ENCODE results near the gene SLC1A6.

GRCh38 chr19:14950421-14950820 lies 29.2 kb downstream of the SLC1A6 start:
- TF ChIP-seq TOE1 (IDR thresholded peaks at IDR 0.05; ENCODE audit: borderline replicate concordance), result no peak
- TF ChIP-seq TOE1 (CRISPR knock-in tag; IDR thresholded peaks at IDR 0.05; ENCODE audit: borderline replicate concordance, low read depth), result no peak
- no peak for TF ChIP-seq BHLHE40 (IDR thresholded peaks at IDR 0.05; ENCODE audit: low read length)
- TF ChIP-seq REST (IDR thresholded peaks at IDR 0.05; ENCODE audit: borderline replicate concordance), result no peak
- TF ChIP-seq REST (CRISPR knock-in tag; IDR thresholded peaks at IDR 0.05; ENCODE audit: low read depth), result no peak
- TF ChIP-seq MNT (conservative IDR thresholded peaks at IDR 0.05), result no peak
- TF ChIP-seq BRCA1 (IDR thresholded peaks at IDR 0.05), result no peak
- TF ChIP-seq BRCA1 (CRISPR knock-in tag; IDR thresholded peaks at IDR 0.05), result no peak
- no peak for TF ChIP-seq ZNF655 (CRISPR knock-in tag; IDR thresholded peaks at IDR 0.05)
- TF ChIP-seq CHCHD3 (CRISPR knock-in tag; IDR thresholded peaks at IDR 0.05), result no peak
- TF ChIP-seq CHD1 (IDR thresholded peaks at IDR 0.05; ENCODE audit: low read length), result no peak
